PFSK-1 (cell line): ENCODE data around the gene SOD2.

Experiments
- FOXP2 ChIP-seq: optimal IDR thresholded peaks from 2 replicates; pipeline ENCODE3; 2011; ENCODE audit warnings: borderline replicate concordance, control low read depth, inconsistent platforms; ENCODE audit not compliant: insufficient read depth; ENCODE audit errors: extremely low read length, extremely low read depth
- REST ChIP-seq, 2 experiments: IDR thresholded peaks; 2 replicates each; pipeline versions ENCODE4 v1.6.1 to v1.8.0; 2011 to 2012; ENCODE audit warnings: low read depth in 2 of 2, low read length in 2 of 2, control low read depth in 1 of 2, inconsistent platforms in 1 of 2, mild to moderate bottlenecking in 1 of 2, moderate library complexity in 1 of 2; ENCODE audit not compliant: insufficient read depth in 1 of 2
- SIN3A ChIP-seq: IDR thresholded peaks from 2 replicates; pipeline ENCODE4 v1.6.1; 2012; ENCODE audit warnings: mild to moderate bottlenecking, low read length, moderate library complexity, borderline replicate concordance; ENCODE audit not compliant: insufficient read depth

- TF ChIP-seq FOXP2 (no peak), REST (IDR thresholded peaks at IDR 0.05; ENCODE audit: insufficient read depth in 1 of 2, low read depth in 2 of 2, low read length in 2 of 2) (no peak), SIN3A (no peak)
Observed at GRCh38 chr6:159700970-159701369, 7.9 kb upstream of the SOD2 start.
